Stromal cell of bone marrow (primary cell): ENCODE data around the gene GAB3.
"Not testable (repeated sequence)": the region's sequence is repeated elsewhere in the genome, so short reads cannot be mapped to it uniquely, and the experiment has no call there.

Experiments used
- DNase-seq: peaks from one replicate; pipeline ENCODE4 v3.0.0-alpha.2; 2012; ENCODE audit warnings: low read depth

The GAB3 gene

DNA sequence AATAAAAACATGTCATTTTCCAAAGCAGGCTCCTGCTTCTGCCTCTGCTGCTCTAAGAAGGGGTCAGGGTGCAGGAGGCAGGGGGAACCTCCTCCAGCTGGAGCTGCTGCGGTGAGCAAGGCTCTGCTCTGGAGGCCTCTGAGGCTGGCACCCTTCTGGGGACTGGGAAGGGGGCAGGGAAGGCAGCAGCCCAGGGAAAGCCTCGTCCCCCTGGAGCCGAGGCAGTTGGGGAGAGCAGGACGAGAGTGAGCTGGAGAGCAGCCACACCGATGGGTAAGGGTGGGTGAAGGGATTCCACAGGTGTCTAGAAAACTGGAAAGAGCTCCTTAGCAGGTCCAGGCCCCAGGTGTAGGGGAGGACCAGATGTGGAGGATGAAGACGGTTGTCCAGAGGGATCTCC, 95.5 kb downstream of the GAB3 start:
- no peak for DNase-seq

DNA sequence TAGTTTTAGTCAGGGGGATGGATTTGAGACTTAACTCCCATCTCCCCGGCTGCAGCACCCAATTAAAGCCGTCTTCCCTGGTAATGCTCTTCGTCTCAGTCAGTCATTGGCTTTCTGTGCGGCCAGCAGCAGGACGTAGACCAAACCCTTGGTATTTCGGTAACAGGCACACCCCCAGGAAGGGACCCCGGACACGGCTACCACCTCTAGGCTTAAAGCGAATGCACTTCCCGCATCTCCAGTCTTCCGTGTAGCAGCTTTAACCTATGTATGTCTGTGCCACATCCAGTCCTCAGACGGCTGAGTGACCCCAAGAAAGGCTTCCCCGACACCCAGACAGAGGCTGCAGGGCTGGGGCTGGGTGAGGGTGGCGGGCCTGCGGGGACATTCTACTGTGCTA, 96.0 kb downstream of the GAB3 start:
- no peak for DNase-seq

DNA sequence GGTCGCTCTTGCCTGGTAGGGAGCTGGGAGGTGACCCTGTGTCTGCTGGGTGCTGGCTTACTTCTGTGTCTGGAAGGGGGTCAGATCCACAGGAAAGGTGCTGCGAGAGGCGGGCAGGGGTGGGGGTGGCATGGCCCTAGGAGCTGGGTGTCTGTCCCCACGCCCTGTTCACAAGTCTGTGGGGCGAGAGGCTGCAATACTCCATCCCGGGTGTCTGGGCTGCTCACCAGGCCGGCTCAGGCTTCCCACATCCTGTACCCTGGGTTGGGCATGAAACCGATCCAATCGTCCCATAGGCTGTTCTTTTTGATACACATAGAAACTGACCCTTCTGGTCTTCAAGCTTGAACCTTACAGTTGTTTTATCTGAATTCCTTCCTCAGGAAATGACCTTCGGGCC, 96.5 kb downstream of the GAB3 start:
- DNase-seq = no peak

- not testable (repeated sequence) for DNase-seq
These were observed 97.5 kb downstream of the GAB3 start, which contains the start of gene CTAG2 for GRCh38 chrX:154653413-154653812. Gene CTAG2 (minus strand): TSS chrX:154653579. CDS start chrX:154653515, 64 bp downstream.

GRCh38 chrX:154653048-154653401, 97.9 kb downstream of the GAB3 start:
- DNase-seq = no peak

DNA sequence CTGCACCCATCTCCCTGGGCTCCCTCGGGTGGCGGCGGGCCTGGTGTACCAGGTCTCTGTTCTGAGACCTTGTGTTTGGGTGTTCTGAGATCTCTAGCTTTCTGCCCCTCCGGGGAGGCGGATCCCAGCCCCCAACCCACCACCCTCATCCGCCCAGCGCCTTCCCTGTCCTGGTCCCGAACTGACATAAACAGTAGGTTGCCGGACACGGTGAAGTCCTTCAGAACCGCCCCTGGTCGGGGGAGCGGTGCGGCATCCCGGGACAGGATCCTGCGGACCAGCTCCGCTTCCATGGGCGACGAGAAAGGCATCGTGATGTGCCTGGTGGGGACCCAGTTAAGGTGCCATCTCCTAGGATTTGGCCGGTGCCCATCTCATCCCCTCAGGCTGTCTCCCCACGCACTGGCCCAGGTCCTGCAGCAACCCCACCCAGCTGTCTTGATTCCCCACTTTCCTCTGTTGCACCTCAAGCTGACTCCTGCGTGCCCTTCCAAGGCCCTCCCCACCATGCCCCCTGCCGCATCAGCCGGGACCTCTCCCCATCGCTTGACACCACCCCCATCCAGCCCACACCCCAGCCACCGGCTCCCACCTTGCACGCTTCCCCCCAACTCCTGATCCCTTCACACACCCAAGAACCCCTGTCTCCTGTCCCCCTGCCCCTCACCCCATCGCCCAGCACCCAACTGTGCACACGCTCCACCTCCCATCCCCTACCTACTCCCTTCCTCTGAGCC, 98.4 kb downstream of the GAB3 start:
- no peak for DNase-seq

GRCh38 chrX:154650221-154650510, 100.7 kb downstream of the GAB3 start:
- DNase-seq = no peak

DNA sequence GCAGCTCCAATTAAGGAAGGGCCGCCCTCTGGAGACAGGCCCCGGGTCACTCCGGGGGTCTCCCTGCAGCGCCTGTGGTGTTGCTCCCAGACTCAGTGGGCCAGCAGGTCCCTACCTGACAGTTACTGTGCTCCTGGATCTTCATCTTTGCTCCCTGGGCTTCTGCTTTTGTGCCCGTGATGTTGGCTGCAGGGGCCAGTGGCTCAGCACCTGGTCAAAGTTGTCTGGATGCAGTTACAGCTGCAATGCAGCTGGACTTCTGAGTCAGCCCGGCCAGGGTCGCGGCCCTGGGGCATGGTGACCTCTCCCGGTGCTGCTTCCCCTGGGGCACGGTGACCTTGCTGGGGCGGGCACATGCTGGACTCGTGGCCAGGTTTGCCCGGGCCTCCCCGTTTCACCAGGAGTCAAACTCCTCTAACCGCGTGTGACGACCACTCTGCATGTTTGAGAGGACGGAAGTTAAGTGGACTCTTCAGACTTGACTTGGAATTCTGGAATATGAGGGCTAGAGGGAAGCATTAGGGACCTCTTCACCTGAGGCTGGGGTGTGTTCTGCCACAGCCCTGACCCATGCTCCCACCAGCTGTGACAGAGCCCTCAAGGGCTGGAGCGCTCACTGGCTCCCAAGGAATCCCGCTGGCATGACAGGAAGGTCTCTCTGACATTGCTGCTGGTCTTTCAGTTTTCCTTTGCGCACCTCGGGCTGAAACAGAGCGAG, 101.2 kb downstream of the GAB3 start:
- no peak for DNase-seq

DNA sequence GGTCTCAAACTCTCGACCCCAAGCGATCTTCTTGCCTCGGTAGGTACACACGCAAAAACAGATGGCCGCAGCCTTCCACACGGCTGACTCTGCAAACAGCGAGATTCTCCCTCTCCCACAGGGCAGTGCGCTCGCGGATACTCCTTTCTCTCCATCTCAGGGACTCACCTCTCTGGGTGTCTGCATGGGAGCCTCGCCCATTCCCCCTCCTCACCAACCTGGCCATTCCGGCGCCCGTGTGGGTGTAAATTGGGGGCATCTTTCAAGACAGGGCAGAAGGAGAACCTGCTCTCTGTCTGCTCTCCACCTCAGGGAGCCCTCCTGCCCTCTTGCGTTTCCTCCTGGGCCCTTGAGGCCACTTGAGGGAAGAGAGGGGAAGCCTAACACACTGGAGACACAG, 101.9 kb downstream of the GAB3 start:
- DNase-seq = no peak

DNA sequence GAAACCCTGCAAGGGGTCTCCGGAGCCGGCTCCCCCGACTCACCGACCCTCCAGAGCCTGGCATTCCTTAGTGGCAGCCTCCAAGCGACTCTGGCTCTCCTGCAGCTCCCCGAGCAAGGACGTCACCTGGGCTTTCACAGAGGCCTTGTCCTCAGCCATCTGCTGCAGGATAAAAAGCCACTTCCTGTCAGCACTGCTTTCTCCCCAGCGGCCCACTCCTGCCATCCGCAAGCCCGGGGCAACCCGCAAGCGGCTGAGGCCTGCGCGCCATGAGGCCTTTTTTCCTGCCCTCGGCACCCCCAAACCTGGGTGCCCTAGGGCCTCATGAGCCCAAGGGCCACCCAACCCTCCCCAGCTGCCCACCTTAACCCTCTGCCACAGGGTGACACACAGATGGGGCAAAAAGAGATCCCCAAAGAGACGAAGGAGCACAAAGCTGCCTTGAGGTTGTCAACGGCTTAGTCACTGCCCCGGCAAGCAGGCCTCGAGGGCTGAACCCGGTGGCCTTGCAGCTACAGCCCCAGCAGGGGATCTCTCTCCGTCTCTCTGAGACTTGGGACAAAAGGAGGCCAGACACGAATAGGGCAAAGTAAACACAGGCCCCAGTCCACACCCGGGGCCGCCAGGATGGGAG, 105.0 kb downstream of the GAB3 start:
- not testable (repeated sequence) for DNase-seq

- not testable (repeated sequence) for DNase-seq
These were observed 107.2 kb downstream of the GAB3 start for GRCh38 chrX:154643708-154644107.

- DNase-seq = not testable (repeated sequence)
These were observed 109.1 kb downstream of the GAB3 start for GRCh38 chrX:154641740-154642139.

GRCh38 chrX:154633661-154634060, 117.2 kb downstream of the GAB3 start:
- DNase-seq = not testable (repeated sequence)

DNA sequence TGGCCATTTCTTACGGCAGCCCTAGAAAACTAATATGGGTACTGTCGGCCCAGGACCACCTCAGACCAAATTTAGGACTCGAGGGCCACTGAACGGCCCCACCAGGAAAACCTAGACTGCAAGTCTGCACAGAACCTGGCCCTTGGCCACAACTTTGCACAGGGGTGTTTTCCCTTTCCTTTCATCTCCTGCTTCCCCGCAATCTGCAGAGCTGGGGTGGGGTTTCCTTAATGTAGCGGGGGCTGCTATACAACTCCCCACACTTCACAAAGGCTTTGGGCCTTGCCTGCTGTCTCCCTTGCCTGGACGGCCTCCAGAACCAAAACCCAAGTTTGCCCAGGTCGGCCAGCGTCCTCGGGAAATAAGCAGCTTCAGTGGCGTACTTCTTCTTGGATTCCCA, 119.9 kb downstream of the GAB3 start:
- DNase-seq = not testable (repeated sequence)

DNA sequence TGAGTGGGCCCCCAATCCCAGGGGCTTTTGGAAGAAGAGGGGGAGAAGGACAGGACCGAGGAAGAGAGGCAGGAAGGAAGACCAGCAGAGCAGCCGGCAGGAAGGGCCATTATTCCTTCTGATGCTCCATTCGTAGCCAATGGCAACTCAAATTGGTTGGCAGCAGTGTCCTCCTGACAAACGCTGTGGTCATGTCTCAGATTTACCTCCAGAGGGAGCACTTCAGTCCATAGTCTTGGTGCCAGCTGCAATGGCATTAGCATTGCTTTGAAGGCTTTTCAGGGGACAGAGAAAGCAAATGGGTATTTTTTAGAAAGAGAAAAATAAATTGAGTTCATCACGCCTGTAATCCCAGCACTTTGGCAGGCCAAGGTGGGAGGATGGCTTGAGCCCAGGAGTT, 121.9 kb downstream of the GAB3 start:
- not testable (repeated sequence) for DNase-seq
